Esophagus muscularis mucosa (tissue), 4 donors: Measurements from ENCODE around the gene PBX3. TPM values are rescaled to one million over a fixed set of nuclear protein-coding genes. Genes with fewer than 3 reads are reported as not detected.

Source experiments
- DNase-seq: peaks from one replicate; pipeline ENCODE4 v3.0.0-alpha.2; 2017; ENCODE audit errors: extremely low spot score
- H3K27ac ChIP-seq, 4 donors: fragments of 200-600 bp; sonication (generic); replicated peaks in 1 of 4; 1 replicate in 3 of 4; 2 replicates in 1 of 4; pipeline ENCODE4 v1.5.1; 2016 to 2019; ENCODE audit warnings: mild to moderate bottlenecking in 1 of 4
- H3K27me3 ChIP-seq, 4 donors: fragments of 200-600 bp; sonication (generic); one replicate each; pipeline versions ENCODE4 v1.5.1 to v1.6.0; 2016 to 2019
- H3K36me3 ChIP-seq, 4 donors: fragments of 200-600 bp; sonication (generic); one replicate each; pipeline ENCODE4 v1.5.1; 2016 to 2019
- H3K4me1 ChIP-seq, 4 donors: fragments of 200-600 bp; sonication (generic); one replicate each; pipeline ENCODE4 v1.5.1; 2016 to 2019
- H3K4me3 ChIP-seq, 4 donors: fragments of 200-600 bp; sonication (generic); 1 replicate in 2 of 4; 2 replicates in 2 of 4; pipeline ENCODE4 v1.5.1; 2016 to 2019; ENCODE audit warnings: mild to moderate bottlenecking in 4 of 4, moderate library complexity in 1 of 4
- H3K9me3 ChIP-seq, 4 donors: fragments of 200-600 bp; sonication (generic); 1 replicate in 3 of 4; 2 replicates in 1 of 4; pipeline ENCODE4 v1.5.1; 2016 to 2019
- EP300 ChIP-seq: sonication (generic); formaldehyde crosslinking; IDR thresholded peaks from one replicate; pipeline ENCODE4 v1.6.1; 2017; ENCODE audit warnings: antibody characterized with exemption
- POLR2A ChIP-seq: fragments of 450-650 bp; IDR thresholded peaks from one replicate; pipeline ENCODE4 v1.6.1; 2017; ENCODE audit warnings: antibody characterized with exemption, moderate library complexity, mild to moderate bottlenecking, low read depth
- POLR2AphosphoS5 ChIP-seq, 2 donors: sonication (generic); formaldehyde crosslinking; IDR thresholded peaks; one replicate each; pipeline ENCODE4 v1.6.1; 2017; ENCODE audit warnings: antibody characterized with exemption in 2 of 2
- WGBS: methylation state at CpG from one replicate; pipeline ENCODE4 v1.1.5; 2018; 5-methylcytosine and 5-hydroxymethylcytosine counted together
- intact Hi-C: fragments of 100-400 bp; cut with DNase I; formaldehyde crosslinking; loops from one replicate; pipeline ENCODE4 v1.15.1; 2023
- total RNA-seq, 4 donors: library from RNA; depleted of rRNA; stranded (reverse); fragments of >200 nt; gene quantifications; one replicate each; pipeline versions ENCODE4 v1.1.0 to v1.2.1, GENCODE V29; 2016
- TF ChIP-seq, protein P1 (sequence below), 3 experiments: fragments of 200-600 bp in 2 of 3; fragments of 450-650 bp in 1 of 3; sonication (generic) in 2 of 3; IDR thresholded peaks; one replicate each; pipeline ENCODE4 v1.5.1; 2017 to 2019; ENCODE audit warnings: antibody characterized with exemption in 3 of 3, mild to moderate bottlenecking in 2 of 3, moderate library complexity in 1 of 3

Gene PBX3
- total RNA-seq, 4 donors from 2014 or later: 50.1 to 82.4 (median 54.3) TPM

- intact Hi-C loops: no loop called here
- DNase-seq: no peak
- no peaks in the 10 kb centered on the region for H3K9me3 ChIP-seq
- no peak overlapping the region for H3K4me3 ChIP-seq
- H3K27me3 ChIP-seq: no peaks in the 10 kb centered on the region
- 85% methylated on average over 1 of the region's 1 CpG for WGBS
- TF ChIP-seq, protein P1, sequence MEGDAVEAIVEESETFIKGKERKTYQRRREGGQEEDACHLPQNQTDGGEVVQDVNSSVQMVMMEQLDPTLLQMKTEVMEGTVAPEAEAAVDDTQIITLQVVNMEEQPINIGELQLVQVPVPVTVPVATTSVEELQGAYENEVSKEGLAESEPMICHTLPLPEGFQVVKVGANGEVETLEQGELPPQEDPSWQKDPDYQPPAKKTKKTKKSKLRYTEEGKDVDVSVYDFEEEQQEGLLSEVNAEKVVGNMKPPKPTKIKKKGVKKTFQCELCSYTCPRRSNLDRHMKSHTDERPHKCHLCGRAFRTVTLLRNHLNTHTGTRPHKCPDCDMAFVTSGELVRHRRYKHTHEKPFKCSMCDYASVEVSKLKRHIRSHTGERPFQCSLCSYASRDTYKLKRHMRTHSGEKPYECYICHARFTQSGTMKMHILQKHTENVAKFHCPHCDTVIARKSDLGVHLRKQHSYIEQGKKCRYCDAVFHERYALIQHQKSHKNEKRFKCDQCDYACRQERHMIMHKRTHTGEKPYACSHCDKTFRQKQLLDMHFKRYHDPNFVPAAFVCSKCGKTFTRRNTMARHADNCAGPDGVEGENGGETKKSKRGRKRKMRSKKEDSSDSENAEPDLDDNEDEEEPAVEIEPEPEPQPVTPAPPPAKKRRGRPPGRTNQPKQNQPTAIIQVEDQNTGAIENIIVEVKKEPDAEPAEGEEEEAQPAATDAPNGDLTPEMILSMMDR (IDR thresholded peaks at IDR 0.05): no peak
- no peak for TF ChIP-seq EP300
- TF ChIP-seq POLR2AphosphoS5 (IDR thresholded peaks at IDR 0.05): no peak
- TF ChIP-seq POLR2A: no peak
- no peak overlapping the region for H3K27ac ChIP-seq
- no peaks in the 10 kb centered on the region for H3K36me3 ChIP-seq
- peaks cover 26 to 92% (median 81%) of the 10 kb centered on the region in 4 donors for H3K4me1 ChIP-seq
Observed at GRCh38 chr9:125755340-125755739, 8.2 kb downstream of the PBX3 start.

- Histone ChIP-seq H3K27ac (no peak overlapping the region), H3K36me3 (no peaks in the 10 kb centered on the region), H3K9me3 (no peaks in the 10 kb centered on the region), H3K4me1 (peaks cover 14 to 85% (median 77%) of the 10 kb centered on the region in 4 donors), H3K4me3 (no peak overlapping the region), H3K27me3 (no peaks in the 10 kb centered on the region)
- no peak for DNase-seq
- no peak for TF ChIP-seq POLR2AphosphoS5 (IDR thresholded peaks at IDR 0.05)
- TF ChIP-seq, protein P1 (IDR thresholded peaks at IDR 0.05): no peak
- TF ChIP-seq POLR2A: no peak
- TF ChIP-seq EP300: no peak
- intact Hi-C loops: no loop called here
- WGBS: 97% methylated on average over 4 of the region's 4 CpGs
Observed at GRCh38 chr9:125756518-125756917, 9.3 kb downstream of the PBX3 start.

DNA sequence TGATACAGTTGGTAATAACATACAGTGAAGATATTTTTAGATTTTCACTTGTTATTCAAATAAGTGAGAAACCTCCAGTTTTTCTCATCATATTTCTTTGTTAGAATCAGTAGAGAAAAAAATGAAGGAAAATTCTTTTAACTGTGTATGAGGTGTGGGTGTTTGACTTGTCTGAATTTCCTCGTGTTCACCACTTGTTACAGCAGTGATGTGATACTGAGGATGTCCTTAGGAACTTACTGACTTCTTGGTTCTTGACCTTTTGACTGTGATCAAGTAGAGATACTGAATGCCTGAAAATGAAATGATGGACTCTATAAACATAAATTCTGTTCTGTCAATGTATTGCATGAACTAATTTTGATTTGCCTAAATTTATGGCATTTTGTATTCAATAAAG, 10.7 kb downstream of the PBX3 start:
- Histone ChIP-seq H3K4me1 (peaks cover 19 to 85% (median 78%) of the 10 kb centered on the region in 4 donors), H3K4me3 (no peak overlapping the region), H3K9me3 (no peaks in the 10 kb centered on the region), H3K27me3 (no peaks in the 10 kb centered on the region), H3K27ac (no peak overlapping the region), H3K36me3 (no peaks in the 10 kb centered on the region)
- intact Hi-C loops: no loop called here
- WGBS: 55% methylated on average over 1 of the region's 1 CpG
- TF ChIP-seq POLR2A (no peak), EP300 (no peak)
- DNase-seq: no peak

DNA sequence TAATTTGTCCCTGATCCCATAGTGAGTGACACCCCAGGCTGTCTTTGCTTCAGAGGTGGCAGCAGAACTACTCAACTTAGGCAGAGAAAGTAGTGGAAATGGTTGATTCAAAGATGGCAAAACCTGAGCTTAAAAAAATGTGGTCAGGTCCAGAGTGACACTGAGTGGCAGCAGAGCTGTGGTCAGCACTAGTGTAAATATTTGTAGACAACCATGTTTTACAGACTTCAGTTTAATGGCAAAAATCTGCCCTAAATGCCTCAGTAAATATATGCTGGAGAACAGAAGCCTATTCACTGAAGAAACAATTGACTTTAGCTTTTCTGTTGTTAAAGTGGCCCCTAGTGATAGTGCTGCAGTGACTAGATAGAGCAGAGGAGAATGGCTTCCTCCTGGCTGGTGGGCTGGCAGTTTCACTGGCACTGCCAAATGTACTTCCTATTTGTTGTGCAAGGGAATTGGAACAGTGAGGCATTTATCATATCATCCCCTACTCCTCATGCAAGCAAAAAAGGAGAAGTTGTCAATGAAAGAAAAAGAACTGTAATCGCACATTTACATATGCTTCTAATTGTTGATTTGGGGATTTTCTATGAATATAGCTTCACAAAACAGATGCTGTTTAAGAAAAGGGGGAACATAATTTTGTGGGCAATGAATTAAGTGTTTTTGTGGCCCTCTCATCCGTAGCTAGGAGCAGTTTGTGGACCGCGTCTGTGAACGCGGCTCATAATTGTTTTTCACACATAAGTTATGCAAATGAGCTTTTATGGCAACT, 12.0 kb downstream of the PBX3 start:
- H3K36me3 ChIP-seq: no peaks in the 10 kb centered on the region
- WGBS: 70% methylated on average over 6 of the region's 6 CpGs
- no peaks in the 10 kb centered on the region for H3K9me3 ChIP-seq
- peak overlapping the region; percentile 11 to 32 (median 30) for H3K4me3 ChIP-seq
- DNase-seq: no peak
- H3K27me3 ChIP-seq: no peaks in the 10 kb centered on the region
- intact Hi-C loops: no loop called here
- TF ChIP-seq POLR2A: no peak
- no peak for TF ChIP-seq POLR2AphosphoS5 (IDR thresholded peaks at IDR 0.05)
- peaks cover 30 to 85% (median 78%) of the 10 kb centered on the region in 4 donors for H3K4me1 ChIP-seq
- peak overlapping the region in 1 of 4 donors; percentile 12 for H3K27ac ChIP-seq

- H3K4me1 ChIP-seq: peaks cover 31 to 84% (median 80%) of the 10 kb centered on the region in 4 donors
- TF ChIP-seq POLR2A: no peak
- TF ChIP-seq EP300: no peak
- DNase-seq: no peak
- 53% methylated on average over 7 of the region's 7 CpGs for WGBS
- H3K27me3 ChIP-seq: no peaks in the 10 kb centered on the region
- peak overlapping the region; percentile 11 to 32 (median 30) for H3K4me3 ChIP-seq
- intact Hi-C loops: no loop called here
- no peaks in the 10 kb centered on the region for H3K36me3 ChIP-seq
- H3K27ac ChIP-seq: peak overlapping the region in 1 of 4 donors; percentile 12
- H3K9me3 ChIP-seq: no peaks in the 10 kb centered on the region
Observed at GRCh38 chr9:125759764-125760129, 12.6 kb downstream of the PBX3 start.

DNA sequence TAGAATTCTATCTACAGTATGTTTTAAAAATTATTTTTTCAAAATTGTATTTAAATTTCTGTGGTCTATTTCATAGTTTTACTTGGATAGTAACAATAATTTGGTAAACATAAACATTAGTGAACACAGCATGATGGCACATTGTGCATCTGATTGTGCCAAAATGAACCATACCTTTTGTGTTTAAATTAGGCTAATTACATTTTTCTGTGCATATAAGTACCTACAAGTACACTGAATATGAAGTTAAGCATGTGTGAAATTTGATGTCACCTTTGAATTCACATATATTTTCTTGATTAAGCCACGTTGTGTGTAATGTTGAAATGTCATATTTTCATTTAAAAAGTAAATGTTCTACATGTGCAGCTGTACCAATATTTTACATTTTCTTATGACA, 13.4 kb downstream of the PBX3 start:
- peaks cover 31 to 81% (median 76%) of the 10 kb centered on the region in 4 donors for H3K4me1 ChIP-seq
- H3K9me3 ChIP-seq: no peaks in the 10 kb centered on the region
- no peaks in the 10 kb centered on the region for H3K36me3 ChIP-seq
- H3K27ac ChIP-seq: no peak overlapping the region
- TF ChIP-seq, protein P1 (IDR thresholded peaks at IDR 0.05): no peak
- no peak for TF ChIP-seq EP300
- TF ChIP-seq POLR2AphosphoS5 (IDR thresholded peaks at IDR 0.05): no peak
- TF ChIP-seq POLR2A: no peak
- H3K4me3 ChIP-seq: no peak overlapping the region
- 75% methylated on average over 1 of the region's 1 CpG for WGBS
- intact Hi-C loops: no loop called here
- no peaks in the 10 kb centered on the region for H3K27me3 ChIP-seq
- no peak for DNase-seq
